NCI-H2107 (cell line): ENCODE data around the gene DGKI.

ENCODE experiments used
- DNase-seq: peaks from one replicate; lab custom pipeline; 2025; lab: John Stamatoyannopoulos, UW

DGKI gene

DNA sequence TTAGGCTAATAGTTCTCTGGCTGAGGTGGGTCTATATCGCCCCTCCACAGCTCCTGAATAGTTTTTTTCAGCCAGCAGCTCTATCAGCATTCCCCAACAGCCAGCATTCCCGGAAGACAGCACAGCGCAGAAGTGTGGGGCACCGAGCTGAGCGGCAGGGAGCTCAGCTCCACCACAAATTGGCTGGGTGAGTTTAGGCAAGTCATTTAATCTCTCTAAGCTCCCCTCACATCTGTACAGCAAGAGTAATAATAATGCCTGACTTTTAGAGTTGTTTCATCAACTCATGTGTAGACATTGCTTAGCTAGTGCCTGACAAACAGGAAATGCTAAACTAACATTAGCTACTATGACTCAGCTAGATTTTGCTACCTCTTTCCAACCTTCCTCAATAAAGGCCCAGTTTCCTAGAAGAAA, 255.3 kb downstream of the DGKI start:
- no peak for DNase-seq

DNA sequence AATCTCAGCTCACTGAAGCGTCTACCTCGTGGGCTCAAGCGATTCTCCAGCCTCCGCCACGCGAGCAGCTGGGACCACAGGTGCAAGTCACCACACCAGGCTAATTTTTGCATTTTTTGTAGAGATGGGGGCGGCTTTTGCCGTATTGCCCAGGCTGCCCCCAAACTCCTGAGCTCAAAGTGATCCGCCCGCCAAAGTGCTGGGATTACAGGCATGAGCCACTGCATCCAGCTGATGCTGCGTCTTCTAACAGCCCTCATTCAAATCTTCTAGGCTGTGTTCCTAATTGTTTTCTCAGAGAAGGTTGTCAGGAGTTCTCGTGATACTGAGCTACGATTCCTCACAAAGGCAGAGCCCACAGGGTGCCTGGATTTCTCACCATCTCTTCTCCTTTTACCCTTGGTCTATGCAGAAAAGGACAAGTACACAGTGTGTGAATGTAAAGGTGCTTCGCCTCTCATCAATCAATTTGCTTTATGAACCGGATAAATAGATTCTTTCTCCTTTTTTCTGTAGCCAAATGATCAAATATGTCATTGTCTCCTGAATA, 255.9 kb downstream of the DGKI start:
- DNase-seq, result no peak

GRCh38 chr7:137590071-137590755, 256.6 kb downstream of the DGKI start:
- DNase-seq, result no peak

GRCh38 chr7:137587326-137587725, 259.4 kb downstream of the DGKI start:
- DNase-seq, result no peak

DNA sequence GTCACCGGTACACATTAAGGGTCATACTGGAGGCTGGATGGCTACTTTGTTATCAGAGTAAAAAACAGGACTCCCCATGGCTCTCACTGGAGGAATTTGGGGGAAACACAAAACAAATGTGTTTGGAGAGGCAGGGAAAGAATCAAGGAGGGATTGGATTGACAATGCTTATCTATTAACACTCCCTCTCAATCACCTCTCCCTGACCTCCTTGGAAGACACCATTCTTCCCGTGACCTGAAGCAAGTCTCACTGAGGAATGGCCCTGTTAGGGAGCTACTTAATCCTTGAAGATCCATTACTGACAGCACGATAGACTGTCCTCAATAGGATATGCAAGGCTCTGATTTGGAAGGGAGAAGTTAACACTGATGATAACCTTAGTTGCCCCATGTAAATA, 261.2 kb downstream of the DGKI start:
- DNase-seq, result no peak

GRCh38 chr7:137583172-137583571, 263.6 kb downstream of the DGKI start:
- DNase-seq, result no peak

DNA sequence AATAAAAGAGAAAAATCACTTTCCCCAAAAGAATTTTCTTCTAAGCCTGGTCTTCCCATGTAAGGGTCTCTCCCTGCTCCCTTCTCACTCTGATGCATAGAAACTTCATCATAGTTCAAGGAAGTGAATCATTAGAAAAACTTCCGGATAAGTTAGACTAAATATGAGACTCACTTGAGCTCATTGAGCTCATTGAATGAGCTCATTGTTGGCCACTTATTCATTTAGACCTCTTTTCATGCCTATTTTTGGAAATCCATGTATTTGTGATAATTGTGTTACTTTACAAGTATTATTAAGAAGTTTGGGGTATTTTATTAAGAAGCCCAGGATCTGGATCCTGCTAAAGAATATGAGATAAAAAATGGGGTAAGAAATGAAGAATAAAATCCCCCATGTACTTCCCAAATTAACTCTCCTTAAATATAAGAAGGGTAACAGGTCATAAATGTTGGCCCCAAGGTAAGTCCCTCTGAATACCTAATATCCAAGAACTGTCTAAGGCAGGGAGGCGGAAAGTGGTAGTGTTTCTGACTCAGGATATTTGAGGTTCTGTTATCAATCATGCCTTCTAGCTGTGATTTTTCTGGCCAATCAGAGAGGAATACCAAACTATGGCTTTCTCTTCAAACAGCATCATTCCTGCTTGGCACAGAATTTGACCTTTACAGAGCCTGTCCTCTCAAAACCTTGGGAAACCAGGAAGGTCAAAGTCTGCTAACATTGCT, 266.7 kb downstream of the DGKI start:
- DNase-seq, result no peak

DNA sequence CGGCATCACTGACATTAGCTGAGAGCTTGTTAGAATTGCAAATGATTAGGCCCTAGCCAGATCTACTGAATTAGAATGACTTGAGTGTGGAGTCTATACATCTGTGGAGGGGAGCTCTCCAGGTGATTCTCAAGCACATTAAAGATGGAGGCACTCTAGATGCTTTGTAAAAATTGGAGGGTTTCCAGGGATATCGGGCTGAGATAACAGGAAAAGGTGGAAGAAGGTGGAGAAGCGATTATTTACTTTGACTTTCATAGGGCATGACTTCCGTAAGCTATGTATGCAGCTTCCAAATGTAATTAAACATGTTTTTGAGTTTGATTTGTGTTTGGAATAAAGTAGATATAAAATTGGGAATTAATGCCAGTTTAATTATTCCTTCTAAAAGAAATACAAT, 268.2 kb downstream of the DGKI start:
- DNase-seq, result no peak

DNA sequence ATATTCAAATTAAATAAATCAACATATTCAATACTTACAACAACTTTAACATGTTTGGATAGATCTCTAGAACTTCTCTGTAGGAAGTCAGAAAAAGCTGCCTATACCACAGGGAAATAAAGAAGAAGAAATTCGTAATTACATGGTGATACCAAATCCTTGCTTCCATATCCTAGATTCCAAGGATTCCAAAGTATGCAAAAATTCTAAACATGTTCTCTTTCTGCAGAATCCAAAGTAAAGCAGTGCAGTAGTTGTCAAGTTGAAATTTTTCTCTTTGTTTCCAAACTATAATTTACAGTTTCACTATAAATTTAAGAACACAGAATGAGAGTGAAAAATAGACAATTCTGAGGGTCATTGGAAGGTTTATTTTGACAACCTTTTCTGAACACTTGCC, 269.6 kb downstream of the DGKI start:
- DNase-seq, result no peak

DNA sequence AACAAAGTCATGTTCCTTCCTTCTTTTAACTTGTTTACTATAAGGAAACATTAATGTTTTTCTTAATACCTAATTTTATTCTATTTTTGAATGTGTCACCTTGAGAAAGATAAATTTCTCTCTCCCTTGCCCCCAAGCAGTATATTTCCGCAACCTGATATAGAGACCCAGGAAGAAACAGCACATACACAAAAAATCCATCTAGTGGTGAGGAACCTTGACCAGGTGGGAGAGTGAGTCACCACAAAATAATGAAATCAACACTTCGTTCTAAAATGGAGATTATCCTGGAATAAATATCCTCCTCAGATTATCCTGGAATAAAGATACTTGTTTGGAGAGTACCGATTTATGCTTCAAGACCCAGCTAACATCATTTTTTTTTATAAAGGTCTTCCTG, 270.3 kb downstream of the DGKI start:
- DNase-seq, result no peak

DNA sequence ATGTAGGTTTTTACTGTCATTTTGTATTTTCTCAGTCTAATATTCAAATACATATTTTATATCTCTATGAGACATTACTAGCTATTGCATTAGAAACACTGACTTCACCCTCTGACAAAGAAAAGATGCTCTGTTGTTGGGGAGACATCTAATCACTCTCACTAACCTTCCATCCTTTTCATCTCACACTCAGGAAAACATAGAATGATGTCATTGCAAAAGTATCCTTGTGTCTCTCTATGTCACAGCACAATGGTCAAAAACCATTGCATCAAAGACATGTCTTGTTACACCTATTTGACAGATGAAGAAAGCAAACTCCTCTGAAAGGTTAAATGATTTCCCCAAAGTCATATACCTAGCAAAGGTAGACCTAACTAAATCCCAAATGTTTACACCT, 272.0 kb downstream of the DGKI start:
- DNase-seq, result no peak

DNA sequence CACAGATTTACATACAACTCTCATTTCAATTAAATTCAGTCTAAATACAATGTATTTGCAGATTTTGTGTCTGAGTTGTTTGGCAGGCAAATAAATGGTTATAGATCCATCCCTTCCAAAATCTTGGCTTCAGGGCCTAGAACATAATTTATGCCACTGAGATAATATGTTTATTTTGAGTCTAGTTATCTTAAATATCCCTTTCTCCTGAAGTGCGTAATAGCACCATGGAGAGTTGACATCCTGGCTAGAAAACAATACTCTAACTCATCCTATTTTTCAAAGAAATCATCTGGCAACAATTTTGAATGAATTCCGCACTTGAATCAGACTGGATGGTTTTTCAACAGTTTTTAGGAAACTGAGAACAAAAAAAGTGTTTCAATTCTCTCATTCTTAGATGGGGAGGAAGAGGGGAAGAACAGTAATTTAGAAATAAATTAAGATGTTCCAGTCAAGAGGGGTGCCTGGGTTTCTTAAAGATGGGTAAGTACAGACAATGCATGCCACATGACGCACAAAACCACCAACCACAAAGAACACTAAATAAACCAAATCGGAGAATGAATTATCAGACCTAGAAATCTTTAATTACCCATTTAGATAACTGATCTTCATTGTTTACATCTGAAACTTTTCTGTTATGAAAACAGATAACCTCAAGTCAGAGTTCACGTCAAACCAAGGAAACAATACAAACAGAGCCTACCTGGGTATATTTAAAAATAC, 274.6 kb downstream of the DGKI start:
- DNase-seq, result no peak

- DNase-seq, result no peak
Measured at GRCh38 chr7:137564677-137565076, 282.1 kb downstream of the DGKI start.

DNA sequence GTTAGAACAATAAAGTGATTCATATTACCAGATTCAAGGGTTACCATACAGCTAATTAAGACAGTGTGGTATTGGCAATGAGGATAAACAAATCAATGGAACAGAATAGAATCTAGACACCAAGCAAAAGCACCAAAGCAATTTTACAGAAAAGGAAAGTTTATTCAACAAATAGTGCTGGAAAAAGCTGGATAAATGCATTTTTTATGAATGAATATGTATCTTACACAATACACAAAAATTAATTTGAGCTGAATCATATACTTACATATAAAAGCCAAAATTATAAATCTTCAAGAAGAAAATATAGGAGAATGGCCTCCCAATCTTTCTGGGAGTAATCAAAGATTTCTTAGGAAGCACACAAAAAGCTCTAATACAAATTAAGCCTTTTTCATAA, 282.8 kb downstream of the DGKI start:
- no peak for DNase-seq

DNA sequence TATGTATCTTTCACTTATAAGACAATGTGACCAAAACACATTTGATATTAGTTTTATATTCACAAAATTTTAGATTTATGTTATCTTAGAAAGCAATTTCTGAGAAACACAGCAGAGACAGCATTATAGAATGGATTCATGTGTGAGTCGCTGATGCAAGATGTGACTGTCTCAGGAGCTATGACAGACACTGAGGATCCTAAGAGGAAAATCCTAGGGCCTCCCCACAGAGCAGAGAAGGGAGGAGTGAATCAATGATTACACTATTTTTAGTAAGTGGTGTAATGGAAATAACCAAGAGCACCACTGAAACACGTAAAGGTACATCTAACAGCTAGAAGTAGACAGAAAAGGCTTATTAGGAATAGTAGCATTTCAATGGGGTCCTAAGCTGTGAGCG, 299.3 kb downstream of the DGKI start:
- no peak for DNase-seq

DNA sequence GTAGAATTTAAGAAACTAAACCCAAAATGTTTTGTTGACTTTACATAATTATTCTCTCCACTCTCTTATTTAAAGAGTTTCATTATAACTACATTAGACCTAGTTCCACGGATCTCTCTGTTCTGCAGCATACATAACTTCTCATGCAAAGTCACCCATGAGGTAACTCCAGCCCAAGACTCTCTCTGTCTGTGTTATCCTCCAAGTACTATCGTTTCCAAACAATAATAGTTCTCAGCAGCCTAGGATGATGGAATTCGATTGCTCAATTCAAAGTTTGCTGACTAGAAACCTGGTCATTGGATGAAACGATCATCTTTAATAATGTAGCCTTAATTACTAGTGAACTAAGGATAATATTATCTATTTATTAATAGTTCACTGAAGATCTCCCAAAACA, 300.1 kb downstream of the DGKI start:
- DNase-seq, result no peak

GRCh38 chr7:137546009-137546408, 300.8 kb downstream of the DGKI start:
- no peak for DNase-seq

DNA sequence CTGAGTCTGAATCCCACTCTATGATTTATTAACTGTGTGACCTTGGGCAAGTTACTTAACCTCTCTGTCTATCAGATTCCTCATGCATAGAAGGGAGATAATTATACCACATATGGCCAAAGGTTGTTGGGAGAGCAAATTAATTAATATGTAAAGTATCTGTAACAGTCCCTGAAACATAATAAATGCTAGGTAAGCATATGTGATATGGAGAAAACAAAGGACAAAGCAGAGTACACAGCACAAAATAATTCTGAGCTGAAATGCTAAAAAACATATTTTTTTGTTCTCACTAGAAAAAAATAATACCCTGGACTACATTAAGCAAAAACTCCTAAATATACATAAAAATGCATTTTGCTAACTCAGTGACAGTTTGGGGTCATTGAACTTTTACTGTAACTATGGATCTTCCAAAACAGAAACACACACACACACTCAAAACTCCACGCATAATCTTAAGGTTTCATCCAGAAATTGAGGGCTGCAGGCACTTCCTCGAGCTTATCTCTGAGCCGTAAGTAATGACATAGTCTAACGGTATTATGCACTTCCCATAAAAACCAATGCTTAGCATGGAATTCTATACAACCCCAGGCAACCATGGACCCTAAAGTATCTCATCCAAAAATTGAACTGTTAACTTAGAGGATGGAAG, 301.6 kb downstream of the DGKI start:
- DNase-seq, result no peak

DNA sequence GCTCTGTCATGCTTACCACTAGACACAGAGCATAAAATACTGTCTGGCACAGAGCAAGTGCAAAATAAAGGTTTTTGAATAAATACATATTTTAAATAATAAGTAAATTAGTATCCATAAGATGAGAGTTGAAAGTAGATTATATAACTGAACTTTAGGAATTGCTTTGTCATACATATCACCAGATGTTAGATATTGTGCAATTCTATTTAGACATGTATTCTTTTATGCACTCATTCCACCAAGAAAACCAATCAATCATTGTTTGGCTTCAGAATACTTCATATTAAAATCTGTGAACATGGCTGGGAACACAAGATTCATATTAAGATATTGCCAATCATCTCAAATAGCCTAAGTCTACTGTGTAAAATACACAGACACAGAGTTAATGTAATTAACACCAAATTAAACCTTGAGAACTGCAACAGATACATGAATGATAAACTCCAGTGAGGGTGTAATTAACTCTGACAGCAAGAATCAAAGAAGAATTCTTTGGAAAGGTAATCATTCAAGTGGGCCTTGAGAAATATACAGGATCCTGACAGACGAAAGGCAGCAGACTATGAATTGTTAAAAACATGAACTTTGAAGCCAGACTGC, 302.2 kb downstream of the DGKI start:
- no peak for DNase-seq

DNA sequence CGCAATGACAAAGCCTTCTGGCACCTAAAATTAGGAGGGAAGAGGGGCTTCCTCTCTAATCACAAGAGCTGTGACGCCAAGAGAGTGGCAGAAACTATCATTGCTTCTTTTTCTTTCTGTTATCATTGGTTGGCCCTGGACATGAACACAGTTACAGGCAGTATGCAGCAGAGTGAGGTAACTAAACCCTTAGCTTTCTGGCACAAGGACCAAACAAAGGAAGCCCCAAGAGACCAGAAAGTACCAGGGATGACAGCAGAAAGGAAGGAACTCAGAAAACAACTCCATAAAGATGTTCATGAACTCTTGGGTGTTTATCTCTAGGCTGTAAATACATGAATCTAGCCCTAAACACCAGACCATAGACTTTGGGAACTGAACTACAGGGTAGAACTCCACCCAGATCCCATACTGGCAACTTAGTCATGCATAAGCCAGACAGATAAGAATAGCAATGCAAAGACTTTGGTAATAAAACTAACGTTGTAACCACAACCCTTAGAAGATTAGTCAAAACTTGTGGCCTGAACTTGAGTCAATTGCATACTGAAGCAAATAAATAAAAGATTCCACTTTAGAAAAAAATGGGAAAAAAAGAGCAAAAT, 307.6 kb downstream of the DGKI start:
- no peak for DNase-seq

DNA sequence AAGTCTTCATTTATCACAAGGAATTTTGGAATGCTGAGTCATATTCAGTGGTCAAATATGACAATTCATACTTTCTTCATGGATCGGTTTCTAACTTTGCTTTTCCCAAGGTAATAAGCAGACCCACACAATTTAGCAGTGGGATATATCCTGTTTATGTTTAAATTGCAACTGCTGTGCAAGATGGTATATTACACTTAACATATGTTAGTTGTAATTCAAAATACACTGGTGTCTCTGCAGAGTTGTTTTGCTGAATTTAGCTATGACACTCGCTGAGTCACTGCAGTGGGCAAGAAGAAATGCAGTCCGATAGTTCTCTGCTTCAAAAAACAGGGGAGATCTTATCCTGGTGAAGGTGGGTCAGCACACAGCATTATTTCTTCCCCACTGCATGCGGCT, 308.4 kb downstream of the DGKI start:
- no peak for DNase-seq

- DNase-seq, result no peak
Measured at GRCh38 chr7:137535579-137535978, 311.2 kb downstream of the DGKI start.
